ENCODE data around the gene YWHAH.

- TF ChIP-seq, protein P1, sequence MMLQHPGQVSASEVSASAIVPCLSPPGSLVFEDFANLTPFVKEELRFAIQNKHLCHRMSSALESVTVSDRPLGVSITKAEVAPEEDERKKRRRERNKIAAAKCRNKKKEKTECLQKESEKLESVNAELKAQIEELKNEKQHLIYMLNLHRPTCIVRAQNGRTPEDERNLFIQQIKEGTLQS (IDR thresholded peaks at IDR 0.05), result no peak
- TF ChIP-seq, protein P2, sequence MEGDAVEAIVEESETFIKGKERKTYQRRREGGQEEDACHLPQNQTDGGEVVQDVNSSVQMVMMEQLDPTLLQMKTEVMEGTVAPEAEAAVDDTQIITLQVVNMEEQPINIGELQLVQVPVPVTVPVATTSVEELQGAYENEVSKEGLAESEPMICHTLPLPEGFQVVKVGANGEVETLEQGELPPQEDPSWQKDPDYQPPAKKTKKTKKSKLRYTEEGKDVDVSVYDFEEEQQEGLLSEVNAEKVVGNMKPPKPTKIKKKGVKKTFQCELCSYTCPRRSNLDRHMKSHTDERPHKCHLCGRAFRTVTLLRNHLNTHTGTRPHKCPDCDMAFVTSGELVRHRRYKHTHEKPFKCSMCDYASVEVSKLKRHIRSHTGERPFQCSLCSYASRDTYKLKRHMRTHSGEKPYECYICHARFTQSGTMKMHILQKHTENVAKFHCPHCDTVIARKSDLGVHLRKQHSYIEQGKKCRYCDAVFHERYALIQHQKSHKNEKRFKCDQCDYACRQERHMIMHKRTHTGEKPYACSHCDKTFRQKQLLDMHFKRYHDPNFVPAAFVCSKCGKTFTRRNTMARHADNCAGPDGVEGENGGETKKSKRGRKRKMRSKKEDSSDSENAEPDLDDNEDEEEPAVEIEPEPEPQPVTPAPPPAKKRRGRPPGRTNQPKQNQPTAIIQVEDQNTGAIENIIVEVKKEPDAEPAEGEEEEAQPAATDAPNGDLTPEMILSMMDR (IDR thresholded peaks at IDR 0.05; ENCODE audit: low read depth, low read length, missing input control), result no peak
- TF ChIP-seq YY1 (IDR thresholded peaks at IDR 0.05), result no peak
- TF ChIP-seq HNF4G (IDR thresholded peaks at IDR 0.05), result no peak
- TF ChIP-seq EGR1 (IDR thresholded peaks at IDR 0.05; ENCODE audit: low read depth in 2 of 2), result no peak
Observed at GRCh38 chr22:31962387-31963125, 18.2 kb downstream of the YWHAH start.
